Activated T-helper 1 cell treated with anti-CD3 and anti-CD28 coated beads, Interleukin-12 subunit alpha, Interleukin-12 subunit beta, Interleukin-2, Interleukin-4 antibody, amounts not matched to agents 30 ng/mL and 10 ng/mL and 1 ng/mL, durations not matched to agents 14 hours and 24 hours and 36 hours (primary cell): ENCODE data around the gene UBE2E3. TPM values are rescaled to one million over a fixed set of nuclear protein-coding genes. Genes with fewer than 3 reads are reported as not detected.
"Not testable (repeated sequence)": the region's sequence is repeated elsewhere in the genome, so short reads cannot be mapped to it uniquely, and the experiment has no call there.

Source experiments
- DNase-seq: peaks from one replicate; pipeline ENCODE4 v3.0.0; 2021; ENCODE audit warnings: low spot score
- H3K27ac Mint-ChIP-seq: one replicate; pipeline ENCODE4 v1.8.0; 2021; ENCODE audit warnings: mild to moderate bottlenecking, mixed read lengths
- H3K27me3 Mint-ChIP-seq: one replicate; pipeline ENCODE4 v1.8.0; 2022; ENCODE audit warnings: mild to moderate bottlenecking, moderate library complexity, mixed read lengths; ENCODE audit not compliant: insufficient read depth
- H3K36me3 Mint-ChIP-seq: one replicate; pipeline ENCODE4 v1.8.0; 2021; ENCODE audit warnings: low read depth, mixed read lengths
- H3K4me1 Mint-ChIP-seq: one replicate; pipeline ENCODE4 v1.8.0; 2021; ENCODE audit warnings: low read depth, mixed read lengths
- H3K4me3 Mint-ChIP-seq: one replicate; pipeline ENCODE4 v1.8.0; 2021; ENCODE audit warnings: mild to moderate bottlenecking, moderate library complexity, mixed read lengths
- H3K9me3 Mint-ChIP-seq: one replicate; pipeline ENCODE4 v1.8.0; 2021; ENCODE audit warnings: mixed read lengths
- intact Hi-C: fragments of 100-400 bp; cut with micrococcal nuclease; formaldehyde crosslinking; loops from one replicate; pipeline ENCODE4 v1.15.1; 2024
- total RNA-seq: library from RNA; stranded (reverse); gene quantifications from 2 replicates; pipeline ENCODE4 v1.2.3, GENCODE V29; 2022

UBE2E3 gene
- total RNA-seq, 1 donor from 2014 or later: 49.8 TPM

GRCh38 chr2:181007086-181007837 lies 26.9 kb downstream of the UBE2E3 start:
- H3K27ac Mint-ChIP-seq: no peak overlapping the region
- intact Hi-C loops: no loop called here
- no peak overlapping the region for H3K4me3 Mint-ChIP-seq
- H3K9me3 Mint-ChIP-seq: no peaks in the 10 kb centered on the region
- H3K27me3 Mint-ChIP-seq: no peaks in the 10 kb centered on the region
- H3K4me1 Mint-ChIP-seq: no peaks in the 10 kb centered on the region
- H3K36me3 Mint-ChIP-seq: no peaks in the 10 kb centered on the region
- no peak for DNase-seq

- intact Hi-C loops: no loop called here
- Mint-ChIP-seq H3K27ac (no peak overlapping the region), H3K36me3 (no peaks in the 10 kb centered on the region), H3K4me1 (peaks cover 2% of the 10 kb centered on the region), H3K4me3 (no peak overlapping the region), H3K27me3 (no peaks in the 10 kb centered on the region), H3K9me3 (no peaks in the 10 kb centered on the region)
- DNase-seq: no peak
Observed at GRCh38 chr2:181008407-181008806, 28.0 kb downstream of the UBE2E3 start.

DNA sequence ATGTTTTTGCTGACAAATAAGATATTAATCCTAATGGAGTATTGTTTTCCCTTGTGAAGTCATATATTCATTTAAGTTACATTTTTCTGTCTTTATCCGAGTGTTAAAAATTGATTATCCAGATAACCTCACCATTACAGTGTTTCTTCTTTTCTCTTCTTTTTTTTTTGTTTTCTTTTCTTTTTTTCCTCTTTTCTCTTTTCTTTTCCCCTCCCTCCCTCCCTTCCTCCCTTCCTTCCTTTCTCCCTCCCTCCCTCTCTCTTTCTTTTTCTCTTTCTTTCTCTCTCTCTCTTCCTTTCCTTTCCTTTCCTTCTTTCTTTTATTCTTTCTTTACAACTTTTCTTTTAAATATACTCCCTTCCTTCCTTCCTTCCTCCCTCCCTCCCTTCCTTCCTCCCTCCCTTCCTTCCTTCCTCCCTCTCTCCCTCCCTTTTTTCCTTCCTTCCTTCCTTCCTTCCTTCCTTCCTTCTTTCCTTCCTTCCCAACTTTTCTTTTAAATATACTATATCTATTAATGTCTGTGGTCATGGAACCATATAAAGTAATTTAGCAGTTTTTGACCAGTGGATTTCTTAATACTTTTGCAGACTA lies 40.9 kb downstream of the UBE2E3 start:
- Mint-ChIP-seq H3K27me3 (peaks cover 3% of the 10 kb centered on the region), H3K4me3 (no peak overlapping the region), H3K4me1 (no peaks in the 10 kb centered on the region), H3K36me3 (peaks cover 1% of the 10 kb centered on the region), H3K27ac (no peak overlapping the region), H3K9me3 (no peaks in the 10 kb centered on the region)
- no peak for DNase-seq
- intact Hi-C loops: no loop called here

DNA sequence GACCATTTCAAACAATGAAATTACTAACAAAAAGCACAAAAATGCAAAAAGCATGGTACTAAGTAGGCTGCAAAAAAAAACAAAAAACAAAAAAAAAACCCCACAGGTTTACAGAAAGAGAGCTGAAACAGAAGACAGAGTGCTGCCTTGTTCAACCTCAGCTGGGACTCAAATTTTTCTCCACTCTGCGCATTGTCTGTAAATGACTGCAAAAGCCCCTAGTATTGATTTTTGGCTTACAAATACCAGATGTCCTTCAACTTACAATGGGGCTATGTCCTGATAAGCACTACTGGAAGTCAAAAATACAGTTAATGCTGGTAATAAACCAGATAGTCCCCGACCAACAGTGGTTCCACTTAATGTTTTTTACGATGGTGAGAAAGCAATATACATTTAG lies 42.2 kb downstream of the UBE2E3 start:
- H3K27ac Mint-ChIP-seq: no peak overlapping the region
- no peaks in the 10 kb centered on the region for H3K9me3 Mint-ChIP-seq
- peaks cover 3% of the 10 kb centered on the region for H3K27me3 Mint-ChIP-seq
- no peaks in the 10 kb centered on the region for H3K4me1 Mint-ChIP-seq
- intact Hi-C loops: no loop called here
- H3K36me3 Mint-ChIP-seq: peaks cover 1% of the 10 kb centered on the region
- no peak for DNase-seq
- H3K4me3 Mint-ChIP-seq: no peak overlapping the region

DNA sequence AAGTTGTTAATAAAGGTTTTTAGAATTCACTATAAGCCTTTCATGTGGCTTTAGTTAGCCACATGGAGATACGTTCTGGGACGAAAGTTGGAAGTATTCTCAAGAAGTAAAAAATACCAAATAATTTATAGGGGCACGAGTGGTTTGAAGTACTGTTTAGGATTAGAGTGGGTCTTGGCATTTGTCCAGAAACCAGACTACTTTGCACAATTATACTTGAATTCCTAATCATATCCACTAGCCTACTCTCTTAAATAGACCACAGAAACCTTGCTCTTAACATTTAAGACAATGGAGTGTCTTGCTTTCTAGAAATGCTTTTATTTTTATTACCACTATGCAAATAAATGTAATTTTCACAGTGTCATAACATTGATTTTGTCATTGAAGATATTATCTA lies 44.6 kb downstream of the UBE2E3 start:
- Mint-ChIP-seq H3K27me3 (peaks cover 3% of the 10 kb centered on the region), H3K9me3 (no peaks in the 10 kb centered on the region), H3K4me3 (no peak overlapping the region), H3K36me3 (peaks cover 1% of the 10 kb centered on the region), H3K4me1 (no peaks in the 10 kb centered on the region), H3K27ac (no peak overlapping the region)
- intact Hi-C loops: no loop called here
- no peak for DNase-seq

DNA sequence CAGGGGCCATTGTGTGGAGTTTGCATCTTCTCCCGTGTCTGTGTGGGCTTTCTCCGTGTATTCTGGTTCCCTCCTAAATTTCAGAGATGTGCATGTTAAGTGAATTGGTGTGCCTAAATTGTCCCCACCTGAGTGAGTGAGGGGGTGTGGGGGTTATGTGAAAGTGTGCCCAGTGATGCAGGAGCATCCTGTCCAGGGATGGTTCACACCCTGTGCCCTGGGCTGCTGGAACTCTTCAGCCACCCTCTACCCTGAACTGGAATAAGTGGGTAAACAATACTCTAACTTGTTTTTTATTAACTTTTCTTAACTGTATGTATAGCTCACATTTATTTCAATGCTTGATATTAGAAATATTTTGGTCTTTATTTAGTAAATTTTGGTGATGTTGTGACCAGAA lies 56.0 kb downstream of the UBE2E3 start:
- Mint-ChIP-seq H3K4me1 (peaks cover 31% of the 10 kb centered on the region), H3K9me3 (peaks cover 4% of the 10 kb centered on the region), H3K27ac (no peak overlapping the region), H3K36me3 (peaks cover 2% of the 10 kb centered on the region), H3K4me3 (no peak overlapping the region), H3K27me3 (no peaks in the 10 kb centered on the region)
- intact Hi-C loops: no loop called here
- no peak for DNase-seq

DNA sequence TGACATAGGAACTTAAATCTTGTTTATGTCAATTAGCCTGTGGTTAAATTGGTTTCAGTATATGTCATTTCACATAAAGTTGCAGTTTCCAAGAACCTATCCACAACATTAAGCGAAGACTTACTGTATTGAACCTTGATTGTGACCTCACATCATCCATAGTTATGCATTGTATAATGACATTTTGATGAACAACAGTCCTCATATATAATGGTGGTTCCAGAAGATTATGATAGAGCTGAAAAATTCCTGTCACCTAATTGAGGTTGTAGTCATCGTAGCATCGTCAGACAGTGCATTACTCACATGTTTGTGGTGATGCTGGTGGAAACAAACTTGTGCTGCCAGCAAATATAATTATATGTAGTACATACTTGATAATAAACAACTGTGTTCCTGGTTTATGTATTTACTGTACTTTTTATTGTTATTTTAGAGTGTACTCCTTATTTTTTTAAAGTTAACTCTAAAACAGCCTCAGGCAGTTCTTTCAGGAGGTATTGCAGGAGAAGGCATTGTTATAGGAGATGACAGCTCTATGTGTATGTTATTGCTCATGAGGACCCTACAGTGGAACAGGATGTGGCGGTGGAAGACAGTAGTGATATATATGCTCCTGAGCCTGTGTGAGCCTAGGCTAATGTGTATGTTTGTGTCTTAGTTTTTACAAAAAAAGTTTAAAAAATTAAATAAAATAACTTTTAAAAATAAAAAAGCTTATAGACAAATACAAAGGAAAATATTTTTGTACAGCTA lies 56.6 kb downstream of the UBE2E3 start:
- H3K36me3 Mint-ChIP-seq: peaks cover 2% of the 10 kb centered on the region
- H3K4me1 Mint-ChIP-seq: peaks cover 36% of the 10 kb centered on the region
- H3K9me3 Mint-ChIP-seq: peaks cover 4% of the 10 kb centered on the region
- no peaks in the 10 kb centered on the region for H3K27me3 Mint-ChIP-seq
- no peak overlapping the region for H3K4me3 Mint-ChIP-seq
- H3K27ac Mint-ChIP-seq: peak overlapping the region; percentile 79
- no peak for DNase-seq
- intact Hi-C loops: loop anchor here (1.0 kb wide), 1 partner anchor 58 kb away; no protein-coding TSS in a partner anchor

GRCh38 chr2:181037922-181038321 lies 57.5 kb downstream of the UBE2E3 start:
- DNase-seq: no peak
- intact Hi-C loops: loop anchor here (1.0 kb wide), 1 partner anchor 59 kb away; no protein-coding TSS in a partner anchor
- Mint-ChIP-seq H3K9me3 (peaks cover 4% of the 10 kb centered on the region), H3K36me3 (peaks cover 2% of the 10 kb centered on the region), H3K4me3 (no peak overlapping the region), H3K27ac (peak overlapping the region; percentile 62), H3K27me3 (no peaks in the 10 kb centered on the region), H3K4me1 (peaks cover 38% of the 10 kb centered on the region)

DNA sequence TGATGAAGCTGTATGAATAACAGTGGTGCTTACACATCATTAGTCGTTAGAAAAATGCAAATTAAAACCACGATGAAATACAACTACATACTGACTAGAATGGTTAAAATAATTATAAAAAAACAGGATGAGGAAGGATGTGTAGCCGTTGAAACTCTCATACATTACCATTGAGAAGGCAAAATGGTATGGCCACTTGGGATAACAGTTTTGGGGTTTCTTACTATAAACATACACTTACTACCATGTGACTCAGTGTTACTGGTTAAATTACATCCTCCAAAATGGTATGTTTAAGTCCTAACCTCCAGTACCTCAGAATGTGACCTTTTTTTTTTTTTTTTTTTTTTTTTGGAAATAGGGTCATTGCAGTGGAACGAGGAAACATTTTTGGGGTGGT lies 58.4 kb downstream of the UBE2E3 start:
- H3K4me1 Mint-ChIP-seq: peaks cover 38% of the 10 kb centered on the region
- peaks cover 2% of the 10 kb centered on the region for H3K36me3 Mint-ChIP-seq
- H3K27me3 Mint-ChIP-seq: no peaks in the 10 kb centered on the region
- no peak overlapping the region for H3K4me3 Mint-ChIP-seq
- peaks cover 4% of the 10 kb centered on the region for H3K9me3 Mint-ChIP-seq
- no peak overlapping the region for H3K27ac Mint-ChIP-seq
- intact Hi-C loops: no loop called here
- DNase-seq: no peak

DNA sequence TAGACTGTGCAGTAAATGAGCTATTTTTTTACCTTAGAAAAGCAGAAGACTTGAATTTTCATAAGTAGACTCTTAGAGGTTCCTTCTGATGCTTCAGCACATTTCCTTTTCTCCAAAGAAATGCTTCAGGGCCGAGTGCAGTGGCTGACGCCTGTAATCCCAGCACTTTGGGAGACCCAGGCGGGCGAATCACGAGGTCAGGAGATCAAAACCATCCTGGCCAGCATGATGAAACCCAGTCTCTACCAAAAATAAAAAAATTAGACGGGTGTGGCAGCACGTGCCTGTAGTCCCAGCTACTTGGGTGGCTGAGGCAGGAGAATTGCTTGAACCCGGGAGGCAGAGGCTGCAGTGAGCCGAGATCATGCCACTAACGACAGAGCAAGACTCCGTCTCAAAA lies 60.4 kb downstream of the UBE2E3 start:
- H3K36me3 Mint-ChIP-seq, intact Hi-C loops, H3K27ac Mint-ChIP-seq, H3K9me3 Mint-ChIP-seq, DNase-seq, H3K4me3 Mint-ChIP-seq, H3K27me3 Mint-ChIP-seq: not testable (repeated sequence)
- H3K4me1 Mint-ChIP-seq: peaks cover 36% of the 10 kb centered on the region

- no peaks in the 10 kb centered on the region for H3K27me3 Mint-ChIP-seq
- no peak for DNase-seq
- no peak overlapping the region for H3K4me3 Mint-ChIP-seq
Observed at GRCh38 chr2:181041661-181042060, 61.3 kb downstream of the UBE2E3 start.

DNA sequence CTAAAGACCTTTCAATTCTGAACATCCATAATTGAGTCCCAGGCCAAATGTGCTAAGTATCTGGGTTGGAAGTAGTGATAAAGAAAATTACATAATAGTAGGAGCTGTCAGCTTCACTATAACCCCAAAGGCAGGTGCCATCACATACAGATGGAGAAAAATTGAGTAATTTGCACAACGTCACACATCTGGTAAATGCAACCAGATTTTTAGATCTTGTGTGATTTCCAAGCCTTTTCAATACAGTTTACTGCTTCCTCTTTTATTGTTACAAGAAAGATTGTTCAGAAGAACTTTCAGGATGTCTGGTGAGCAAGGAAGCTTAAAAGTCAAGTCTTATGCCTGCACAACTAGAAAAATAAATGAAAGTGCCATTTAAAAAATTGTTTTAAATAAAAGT lies 62.3 kb downstream of the UBE2E3 start:
- Mint-ChIP-seq H3K36me3 (no peaks in the 10 kb centered on the region), H3K4me3 (no peak overlapping the region), H3K27me3 (no peaks in the 10 kb centered on the region), H3K27ac (no peak overlapping the region), H3K4me1 (peaks cover 17% of the 10 kb centered on the region), H3K9me3 (peaks cover 4% of the 10 kb centered on the region)
- intact Hi-C loops: no loop called here
- no peak for DNase-seq

More at GRCh38 chr2:181041661-181042060, 61.3 kb downstream of the UBE2E3 start:
- Mint-ChIP-seq H3K9me3 (peaks cover 4% of the 10 kb centered on the region), H3K36me3 (no peaks in the 10 kb centered on the region), H3K27ac (no peak overlapping the region), H3K4me1 (peaks cover 28% of the 10 kb centered on the region)
- intact Hi-C loops: no loop called here

GRCh38 chr2:181046833-181047232 lies 66.4 kb downstream of the UBE2E3 start:
- Mint-ChIP-seq H3K36me3 (no peaks in the 10 kb centered on the region), H3K9me3 (no peaks in the 10 kb centered on the region), H3K27me3 (no peaks in the 10 kb centered on the region), H3K27ac (no peak overlapping the region), H3K4me3 (no peak overlapping the region), H3K4me1 (peaks cover 4% of the 10 kb centered on the region)
- DNase-seq: no peak
- intact Hi-C loops: no loop called here
